Duodenal mucosa (tissue), 2 donors: ENCODE data around the gene SLITRK2.

ENCODE experiments used
- H3K27ac ChIP-seq: one replicate; pipeline ENCODE4 v1.7.0; 2013; ENCODE audit warnings: low read depth, low read length
- H3K27me3 ChIP-seq, 2 donors: one replicate each; pipeline ENCODE4 v1.7.0; 2013; ENCODE audit warnings: low read length in 2 of 2, control low read depth in 1 of 2; ENCODE audit not compliant: insufficient read depth in 2 of 2, control insufficient read depth in 1 of 2
- H3K36me3 ChIP-seq, 2 donors: one replicate each; pipeline ENCODE4 v1.7.0; 2013; ENCODE audit warnings: low read length in 2 of 2, control low read depth in 1 of 2; ENCODE audit not compliant: insufficient read depth in 2 of 2, control insufficient read depth in 1 of 2
- H3K4me1 ChIP-seq, 2 donors: one replicate each; pipeline ENCODE4 v1.7.0; 2013; ENCODE audit warnings: low read length in 2 of 2, control low read depth in 1 of 2; ENCODE audit not compliant: insufficient read depth in 2 of 2, control insufficient read depth in 1 of 2
- H3K4me3 ChIP-seq, 2 donors: one replicate each; pipeline ENCODE4 v1.7.0; 2013; ENCODE audit warnings: low read length in 2 of 2, low read depth in 1 of 2
- H3K9ac ChIP-seq, 2 donors: one replicate each; pipeline ENCODE4 v1.7.0; 2013; ENCODE audit warnings: low read length in 2 of 2, low read depth in 1 of 2
- H3K9me3 ChIP-seq, 2 donors: one replicate each; pipeline ENCODE4 v1.7.0; 2013; ENCODE audit warnings: low read length in 2 of 2, control low read depth in 1 of 2; ENCODE audit not compliant: control insufficient read depth in 1 of 2

SLITRK2 gene

GRCh38 chrX:145821291-145821897 is 3.8 kb downstream of the SLITRK2 start:
- H3K4me3 ChIP-seq = no peak overlapping the region
- H3K27me3 ChIP-seq = peaks cover 11 to 22% of the 10 kb centered on the region in 2 donors
- no peaks in the 10 kb centered on the region for H3K36me3 ChIP-seq

GRCh38 chrX:145821898-145822571 is 4.4 kb downstream of the SLITRK2 start:
- Histone ChIP-seq H3K9me3 (no peaks in the 10 kb centered on the region), H3K4me1 (no peaks in the 10 kb centered on the region), H3K36me3 (no peaks in the 10 kb centered on the region), H3K27ac (no peak overlapping the region), H3K9ac (no peak overlapping the region), H3K4me3 (no peak overlapping the region), H3K27me3 (peaks cover 11 to 22% of the 10 kb centered on the region in 2 donors)

More at GRCh38 chrX:145821291-145821897, 3.8 kb downstream of the SLITRK2 start:
- Histone ChIP-seq H3K27ac (no peak overlapping the region), H3K9ac (no peak overlapping the region), H3K4me1 (no peaks in the 10 kb centered on the region), H3K9me3 (no peaks in the 10 kb centered on the region)

- H3K27me3 ChIP-seq = peaks cover 11 to 22% of the 10 kb centered on the region in 2 donors
- no peak overlapping the region for H3K4me3 ChIP-seq
- H3K27ac ChIP-seq = no peak overlapping the region
- no peaks in the 10 kb centered on the region for H3K36me3 ChIP-seq
- no peak overlapping the region for H3K9ac ChIP-seq
- no peaks in the 10 kb centered on the region for H3K4me1 ChIP-seq
- no peaks in the 10 kb centered on the region for H3K9me3 ChIP-seq
Measured at GRCh38 chrX:145823132-145823531, 5.5 kb downstream of the SLITRK2 start.

DNA sequence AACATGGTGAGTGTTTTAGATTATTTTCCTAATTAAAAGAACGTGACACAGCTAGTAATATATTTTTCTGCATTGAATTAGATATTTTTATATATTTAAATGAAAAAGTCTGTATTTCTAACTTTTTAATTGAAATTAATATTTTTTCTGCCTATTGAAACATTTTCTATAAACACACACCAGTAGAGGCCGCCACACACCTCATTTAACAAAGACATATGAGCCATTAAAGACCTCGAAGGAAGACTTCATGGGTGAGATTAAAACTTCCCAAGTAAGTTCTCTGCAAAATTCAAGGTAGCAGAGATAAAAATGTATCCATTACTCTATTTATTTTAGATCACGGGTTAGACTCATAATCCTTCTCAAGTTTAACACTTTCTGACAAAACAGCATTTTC is 8.3 kb downstream of the SLITRK2 start:
- Histone ChIP-seq H3K9ac (no peak overlapping the region), H3K27ac (no peak overlapping the region), H3K4me1 (no peaks in the 10 kb centered on the region), H3K9me3 (no peaks in the 10 kb centered on the region), H3K27me3 (peaks cover 0 to under 1% of the 10 kb centered on the region in 2 donors), H3K36me3 (no peaks in the 10 kb centered on the region), H3K4me3 (no peak overlapping the region)

DNA sequence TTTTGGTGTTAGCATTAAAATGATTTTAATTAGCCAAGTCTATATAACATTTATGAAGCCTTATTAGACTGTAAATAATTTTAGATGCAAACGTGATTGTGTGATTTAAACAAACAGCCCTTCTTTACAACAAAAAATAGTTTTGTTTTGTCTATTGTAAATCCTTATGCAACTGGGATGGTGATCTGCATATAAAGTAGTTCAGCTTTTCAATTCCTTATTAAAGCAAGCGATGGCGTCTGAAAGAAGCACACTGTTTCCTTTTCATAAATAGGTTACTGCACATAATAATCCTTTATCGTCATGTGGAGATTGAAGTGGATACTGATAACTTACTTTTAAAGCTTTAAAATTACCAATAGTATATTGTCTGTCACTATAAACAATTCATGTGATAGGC is 8.8 kb downstream of the SLITRK2 start:
- H3K4me1 ChIP-seq = no peaks in the 10 kb centered on the region
- H3K4me3 ChIP-seq = no peak overlapping the region
- no peaks in the 10 kb centered on the region for H3K27me3 ChIP-seq
- H3K9me3 ChIP-seq = no peaks in the 10 kb centered on the region
- no peak overlapping the region for H3K9ac ChIP-seq
- H3K36me3 ChIP-seq = no peaks in the 10 kb centered on the region
- H3K27ac ChIP-seq = no peak overlapping the region

GRCh38 chrX:145832796-145833195 is 15.2 kb downstream of the SLITRK2 start:
- no peaks in the 10 kb centered on the region for H3K27me3 ChIP-seq

GRCh38 chrX:145840531-145840930 is 22.9 kb downstream of the SLITRK2 start:
- Histone ChIP-seq H3K4me1 (no peaks in the 10 kb centered on the region), H3K9me3 (no peaks in the 10 kb centered on the region), H3K9ac (no peak overlapping the region), H3K27me3 (no peaks in the 10 kb centered on the region), H3K27ac (no peak overlapping the region), H3K36me3 (no peaks in the 10 kb centered on the region), H3K4me3 (no peak overlapping the region)

More at GRCh38 chrX:145832796-145833195, 15.2 kb downstream of the SLITRK2 start:
- no peak overlapping the region for H3K9ac ChIP-seq
- no peak overlapping the region for H3K4me3 ChIP-seq
- no peaks in the 10 kb centered on the region for H3K36me3 ChIP-seq
- H3K27ac ChIP-seq = no peak overlapping the region
- H3K4me1 ChIP-seq = no peaks in the 10 kb centered on the region
- no peaks in the 10 kb centered on the region for H3K9me3 ChIP-seq

GRCh38 chrX:145843146-145843904 is 25.7 kb downstream of the SLITRK2 start:
- no peaks in the 10 kb centered on the region for H3K9me3 ChIP-seq
- no peaks in the 10 kb centered on the region for H3K36me3 ChIP-seq
- no peak overlapping the region for H3K4me3 ChIP-seq
- H3K4me1 ChIP-seq = no peaks in the 10 kb centered on the region
- H3K9ac ChIP-seq = no peak overlapping the region
- no peak overlapping the region for H3K27ac ChIP-seq
- no peaks in the 10 kb centered on the region for H3K27me3 ChIP-seq

DNA sequence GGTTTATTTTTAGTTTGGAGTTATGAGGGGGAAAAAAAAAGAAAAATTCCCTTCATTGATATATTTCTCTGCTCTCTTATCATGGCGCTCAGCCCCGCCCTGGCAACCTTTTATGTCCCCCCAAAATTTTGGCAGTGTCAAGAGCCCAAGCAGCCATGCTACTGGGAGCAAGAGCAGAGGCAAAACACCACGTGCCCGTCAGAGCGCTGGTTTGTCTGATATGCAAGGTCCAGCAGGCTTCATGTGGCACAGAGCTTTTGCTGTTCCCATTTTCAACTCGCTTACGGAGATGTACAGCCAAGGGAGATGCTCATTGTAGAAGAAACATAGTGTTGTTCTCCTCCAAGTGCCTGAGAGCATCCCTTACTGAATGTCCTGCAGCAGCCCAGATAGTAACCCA is 27.3 kb downstream of the SLITRK2 start:
- no peaks in the 10 kb centered on the region for H3K9me3 ChIP-seq
- no peaks in the 10 kb centered on the region for H3K27me3 ChIP-seq
- no peaks in the 10 kb centered on the region for H3K36me3 ChIP-seq
- no peak overlapping the region for H3K9ac ChIP-seq
- no peaks in the 10 kb centered on the region for H3K4me1 ChIP-seq
- H3K4me3 ChIP-seq = no peak overlapping the region
- H3K27ac ChIP-seq = no peak overlapping the region

GRCh38 chrX:145848448-145848847 is 30.8 kb downstream of the SLITRK2 start:
- Histone ChIP-seq H3K36me3 (no peaks in the 10 kb centered on the region), H3K4me3 (no peak overlapping the region), H3K27ac (no peak overlapping the region), H3K9ac (no peak overlapping the region), H3K27me3 (no peaks in the 10 kb centered on the region), H3K9me3 (no peaks in the 10 kb centered on the region), H3K4me1 (no peaks in the 10 kb centered on the region)
